Prostate gland (tissue), 2 donors: ENCODE data around the gene FGF12. TPM values are rescaled to one million over a fixed set of nuclear protein-coding genes. Genes with fewer than 3 reads are reported as not detected.

Experiments used
- DNase-seq: peaks from one replicate; pipeline ENCODE4 v3.0.0-alpha.2; 2019; ENCODE audit warnings: low spot score
- H3K27ac ChIP-seq, 2 donors: fragments of 200-600 bp; sonication (generic); 2 replicates each; pipeline ENCODE4 v1.5.1; 2017 to 2019
- H3K27me3 ChIP-seq: fragments of 200-600 bp; sonication (generic); replicated peaks from 2 replicates; pipeline ENCODE4 v1.5.1; 2019; ENCODE audit not compliant: insufficient read depth
- H3K36me3 ChIP-seq, 2 donors: fragments of 200-600 bp; sonication (generic); 1 replicate in 1 of 2; 2 replicates in 1 of 2; pipeline versions ENCODE4 v1.5.1 to v1.8.1; 2017 to 2019
- H3K4me1 ChIP-seq: fragments of 200-600 bp; sonication (generic); replicated peaks from 2 replicates; pipeline ENCODE4 v1.5.1; 2019
- H3K4me3 ChIP-seq, 2 donors: fragments of 200-600 bp; sonication (generic); 2 replicates each; pipeline ENCODE4 v1.5.1; 2017 to 2019
- H3K9me3 ChIP-seq: fragments of 200-600 bp; sonication (generic); 2 replicates; pipeline ENCODE4 v1.5.1; 2017
- POLR2A ChIP-seq: fragments of 450-650 bp; IDR thresholded peaks from one replicate; pipeline ENCODE4 v1.6.1; 2016; ENCODE audit warnings: antibody characterized with exemption, mild to moderate bottlenecking
- POLR2AphosphoS5 ChIP-seq: sonication (generic); formaldehyde crosslinking; IDR thresholded peaks from one replicate; pipeline ENCODE4 v1.6.1; 2017; ENCODE audit warnings: antibody characterized with exemption
- WGBS: methylation state at CpG from one replicate; pipeline ENCODE4 v1.1.5; 2018; 5-methylcytosine and 5-hydroxymethylcytosine counted together
- intact Hi-C: fragments of 100-400 bp; cut with DNase I; formaldehyde crosslinking; loops from one replicate; pipeline ENCODE4 v1.14.2; 2022
- total RNA-seq, 2 donors: library from RNA; depleted of rRNA; stranded (reverse); fragments of >200 nt; gene quantifications; one replicate each; pipeline ENCODE4 v1.1.0, GENCODE V29; 2016
- TF ChIP-seq, protein P1 (sequence below), 4 experiments: fragments of 200-600 bp in 2 of 4; fragments of 450-650 bp in 2 of 4; sonication (generic) in 2 of 4; IDR thresholded peaks; 1 replicate in 3 of 4; 2 replicates in 1 of 4; pipeline ENCODE4 v1.5.1; 2016 to 2019; ENCODE audit warnings: antibody characterized with exemption in 4 of 4, mild to moderate bottlenecking in 2 of 4, moderate library complexity in 2 of 4

Gene FGF12
- total RNA-seq, 2 donors from 2014 or later: 2.4 to 5.7 TPM

DNA sequence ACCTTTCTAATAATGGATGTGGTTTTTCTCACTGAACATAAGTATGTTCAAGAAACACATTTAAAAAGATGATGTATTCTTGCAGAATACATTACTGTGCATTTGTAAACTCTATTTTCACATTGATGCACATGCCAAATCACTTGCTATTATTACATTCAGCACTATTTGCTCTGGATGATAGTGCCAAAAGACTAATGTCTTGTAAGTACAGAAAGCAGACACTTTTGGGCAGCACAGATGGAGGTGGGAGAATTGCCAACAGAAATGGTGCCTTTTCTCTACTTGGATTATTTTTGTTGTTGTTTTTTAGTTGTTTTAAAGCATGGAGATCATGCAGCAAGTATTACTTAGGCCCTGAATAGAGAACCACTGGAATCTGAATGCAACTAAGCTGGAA is 10.2 kb upstream of the FGF12 start:
- Histone ChIP-seq H3K36me3 (no peaks in the 10 kb centered on the region), H3K4me3 (no peak overlapping the region), H3K9me3 (no peaks in the 10 kb centered on the region), H3K27me3 (no peaks in the 10 kb centered on the region), H3K4me1 (no peaks in the 10 kb centered on the region), H3K27ac (no peak overlapping the region)
- no peak for DNase-seq
- intact Hi-C loops: no loop called here
- no peak for TF ChIP-seq POLR2AphosphoS5
- TF ChIP-seq POLR2A: no peak
- TF ChIP-seq, protein P1, sequence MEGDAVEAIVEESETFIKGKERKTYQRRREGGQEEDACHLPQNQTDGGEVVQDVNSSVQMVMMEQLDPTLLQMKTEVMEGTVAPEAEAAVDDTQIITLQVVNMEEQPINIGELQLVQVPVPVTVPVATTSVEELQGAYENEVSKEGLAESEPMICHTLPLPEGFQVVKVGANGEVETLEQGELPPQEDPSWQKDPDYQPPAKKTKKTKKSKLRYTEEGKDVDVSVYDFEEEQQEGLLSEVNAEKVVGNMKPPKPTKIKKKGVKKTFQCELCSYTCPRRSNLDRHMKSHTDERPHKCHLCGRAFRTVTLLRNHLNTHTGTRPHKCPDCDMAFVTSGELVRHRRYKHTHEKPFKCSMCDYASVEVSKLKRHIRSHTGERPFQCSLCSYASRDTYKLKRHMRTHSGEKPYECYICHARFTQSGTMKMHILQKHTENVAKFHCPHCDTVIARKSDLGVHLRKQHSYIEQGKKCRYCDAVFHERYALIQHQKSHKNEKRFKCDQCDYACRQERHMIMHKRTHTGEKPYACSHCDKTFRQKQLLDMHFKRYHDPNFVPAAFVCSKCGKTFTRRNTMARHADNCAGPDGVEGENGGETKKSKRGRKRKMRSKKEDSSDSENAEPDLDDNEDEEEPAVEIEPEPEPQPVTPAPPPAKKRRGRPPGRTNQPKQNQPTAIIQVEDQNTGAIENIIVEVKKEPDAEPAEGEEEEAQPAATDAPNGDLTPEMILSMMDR (IDR thresholded peaks at IDR 0.05): no peak

DNA sequence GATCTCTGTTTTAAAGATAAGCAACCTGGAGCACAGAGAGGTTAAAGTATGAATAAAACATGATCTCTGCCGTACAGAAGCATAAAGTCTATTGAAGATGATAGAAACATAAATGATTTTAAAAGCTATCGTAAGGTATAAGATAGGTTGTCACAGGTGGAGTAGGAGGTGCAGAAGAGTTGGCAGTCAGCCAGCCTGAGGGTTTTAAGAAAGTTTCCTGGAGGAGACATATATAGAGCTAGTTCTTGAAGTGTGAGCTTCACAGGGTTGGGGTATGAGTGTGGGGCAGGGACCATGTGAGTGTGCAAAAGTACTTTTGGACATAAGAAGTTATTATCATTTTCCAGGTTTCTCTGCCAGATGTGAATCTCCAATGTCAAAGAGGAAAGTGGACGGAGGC is 3.9 kb upstream of the FGF12 start:
- intact Hi-C loops: no loop called here
- no peaks in the 10 kb centered on the region for H3K9me3 ChIP-seq
- no peak for TF ChIP-seq POLR2A
- TF ChIP-seq POLR2AphosphoS5: no peak
- TF ChIP-seq, protein P1 (IDR thresholded peaks at IDR 0.05): no peak

DNA sequence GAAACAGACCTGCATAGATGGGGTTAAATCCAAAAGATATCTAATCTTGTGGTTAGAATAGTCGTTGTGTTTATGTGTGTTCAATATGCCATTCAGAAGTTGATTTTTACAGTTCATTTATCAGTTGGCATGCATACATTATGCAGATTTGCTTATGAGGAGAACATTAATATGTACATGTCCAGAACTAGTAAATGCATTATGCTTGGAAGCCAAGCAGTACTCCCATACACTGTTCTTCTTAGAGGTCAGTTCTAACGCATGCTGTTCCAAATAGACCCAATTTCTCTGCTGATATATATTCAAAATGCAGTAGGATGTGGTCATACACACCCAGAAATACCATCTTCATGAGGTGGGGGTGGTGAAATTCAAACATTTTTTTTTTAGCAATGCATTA is 956 bp downstream of the FGF12 start:
- WGBS: 46% methylated on average over 2 of the region's 2 CpGs
- TF ChIP-seq, protein P1 (IDR thresholded peaks at IDR 0.05): no peak
- intact Hi-C loops: no loop called here

More for the DNA sequence above, 3.9 kb upstream of the FGF12 start:
- H3K36me3 ChIP-seq: no peaks in the 10 kb centered on the region
- no peak overlapping the region for H3K4me3 ChIP-seq
- no peaks in the 10 kb centered on the region for H3K27me3 ChIP-seq
- H3K4me1 ChIP-seq: no peaks in the 10 kb centered on the region
- DNase-seq: no peak
- WGBS: 59% methylated on average over 3 of the region's 3 CpGs
- H3K27ac ChIP-seq: no peak overlapping the region

DNA sequence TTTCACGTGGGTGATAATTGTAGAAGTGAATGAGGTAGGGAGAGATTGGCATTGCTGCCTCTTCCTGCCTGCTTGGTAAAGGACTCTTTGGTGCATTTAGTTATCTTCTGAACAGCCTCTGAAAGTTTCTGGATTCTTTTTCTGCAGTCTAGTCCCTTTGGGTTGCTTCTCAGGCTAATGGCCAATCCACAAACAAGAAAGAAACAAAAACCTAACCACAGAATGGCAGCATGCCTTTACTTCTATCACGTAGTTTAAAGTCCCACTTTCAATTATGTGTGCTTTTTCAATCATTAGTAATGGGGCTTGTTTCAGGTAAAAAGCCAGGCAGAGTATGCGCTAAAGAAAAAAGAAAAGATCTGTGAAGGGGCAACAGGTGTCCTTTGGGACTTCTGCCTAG is 7.4 kb downstream of the FGF12 start:
- Histone ChIP-seq H3K27me3 (no peaks in the 10 kb centered on the region), H3K4me1 (no peaks in the 10 kb centered on the region), H3K9me3 (no peaks in the 10 kb centered on the region), H3K27ac (no peak overlapping the region), H3K4me3 (no peak overlapping the region), H3K36me3 (no peaks in the 10 kb centered on the region)
- 48% methylated on average over 3 of the region's 3 CpGs for WGBS
- intact Hi-C loops: no loop called here
- DNase-seq: no peak
- TF ChIP-seq POLR2AphosphoS5: no peak
- TF ChIP-seq, protein P1 (IDR thresholded peaks at IDR 0.05): no peak

More for the DNA sequence above, 956 bp downstream of the FGF12 start:
- Histone ChIP-seq H3K27ac (no peak overlapping the region), H3K4me1 (no peaks in the 10 kb centered on the region), H3K9me3 (no peaks in the 10 kb centered on the region), H3K4me3 (no peak overlapping the region), H3K36me3 (no peaks in the 10 kb centered on the region), H3K27me3 (no peaks in the 10 kb centered on the region)
- no peak for DNase-seq

DNA sequence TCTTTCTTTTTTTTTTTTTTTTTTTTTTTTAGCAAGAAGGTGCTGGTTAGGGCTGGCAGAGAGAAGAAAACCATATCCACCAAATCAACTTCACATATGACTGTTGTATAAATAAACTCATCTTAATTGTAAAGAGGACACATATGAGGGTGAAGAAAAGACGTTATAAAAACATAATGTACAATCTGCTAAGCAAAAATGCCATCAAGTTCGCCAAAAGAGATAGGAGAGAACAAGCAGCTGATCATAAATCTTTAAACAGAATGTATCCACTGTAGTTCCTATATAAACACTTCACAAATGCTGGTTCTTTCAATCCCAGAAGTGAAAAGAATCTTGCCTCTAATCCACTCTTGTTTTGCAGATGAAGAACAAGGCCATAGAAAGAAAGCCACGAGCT is 9.2 kb downstream of the FGF12 start:
- Histone ChIP-seq H3K27ac (no peak overlapping the region), H3K9me3 (no peaks in the 10 kb centered on the region), H3K4me3 (no peak overlapping the region), H3K36me3 (no peaks in the 10 kb centered on the region), H3K27me3 (no peaks in the 10 kb centered on the region), H3K4me1 (no peaks in the 10 kb centered on the region)
- 21% methylated on average over 3 of the region's 3 CpGs for WGBS
- intact Hi-C loops: no loop called here
- DNase-seq: no peak
- TF ChIP-seq, protein P1 (IDR thresholded peaks at IDR 0.05): no peak
- TF ChIP-seq POLR2AphosphoS5: no peak
- TF ChIP-seq POLR2A: no peak
